ENCODE data around the gene CPNE1.

CPNE1 gene

GRCh38 chr20:35599776-35600120, 65.0 kb downstream of the CPNE1 start:
- DNase-seq (ENCODE audit: extremely low spot score): no peak
- CTCF ChIA-PET: no interaction called here
- POLR2A ChIA-PET: no interaction called here
- TF ChIP-seq, protein P1, sequence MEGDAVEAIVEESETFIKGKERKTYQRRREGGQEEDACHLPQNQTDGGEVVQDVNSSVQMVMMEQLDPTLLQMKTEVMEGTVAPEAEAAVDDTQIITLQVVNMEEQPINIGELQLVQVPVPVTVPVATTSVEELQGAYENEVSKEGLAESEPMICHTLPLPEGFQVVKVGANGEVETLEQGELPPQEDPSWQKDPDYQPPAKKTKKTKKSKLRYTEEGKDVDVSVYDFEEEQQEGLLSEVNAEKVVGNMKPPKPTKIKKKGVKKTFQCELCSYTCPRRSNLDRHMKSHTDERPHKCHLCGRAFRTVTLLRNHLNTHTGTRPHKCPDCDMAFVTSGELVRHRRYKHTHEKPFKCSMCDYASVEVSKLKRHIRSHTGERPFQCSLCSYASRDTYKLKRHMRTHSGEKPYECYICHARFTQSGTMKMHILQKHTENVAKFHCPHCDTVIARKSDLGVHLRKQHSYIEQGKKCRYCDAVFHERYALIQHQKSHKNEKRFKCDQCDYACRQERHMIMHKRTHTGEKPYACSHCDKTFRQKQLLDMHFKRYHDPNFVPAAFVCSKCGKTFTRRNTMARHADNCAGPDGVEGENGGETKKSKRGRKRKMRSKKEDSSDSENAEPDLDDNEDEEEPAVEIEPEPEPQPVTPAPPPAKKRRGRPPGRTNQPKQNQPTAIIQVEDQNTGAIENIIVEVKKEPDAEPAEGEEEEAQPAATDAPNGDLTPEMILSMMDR (IDR thresholded peaks at IDR 0.05; ENCODE audit: control extremely low read depth, extremely low read depth, low read depth, missing control alignments): no peak

GRCh38 chr20:35598899-35599775, 65.6 kb downstream of the CPNE1 start:
- POLR2A ChIA-PET: interaction anchor here (0.6 kb wide), 1 partner anchor 46 kb away, joined by 3 read pairs; no protein-coding TSS in a partner anchor

GRCh38 chr20:35598476-35598875, 66.2 kb downstream of the CPNE1 start:
- DNase-seq (ENCODE audit: extremely low spot score): no peak
- ChIA-PET POLR2A (no interaction called here), CTCF (interaction anchor here (1.2 kb wide), 1 partner anchor 11 kb away, joined by 3 read pairs; no protein-coding TSS in a partner anchor)
- TF ChIP-seq, protein P1 (IDR thresholded peaks at IDR 0.05; ENCODE audit: control extremely low read depth, extremely low read depth, low read depth, missing control alignments): no peak

More at GRCh38 chr20:35598899-35599775, 65.6 kb downstream of the CPNE1 start:
- CTCF ChIA-PET: interaction anchor here (1.2 kb wide), 1 partner anchor 12 kb away, joined by 3 read pairs; no protein-coding TSS in a partner anchor
- DNase-seq (ENCODE audit: extremely low spot score): no peak
- TF ChIP-seq, protein P1 (IDR thresholded peaks at IDR 0.05; ENCODE audit: control extremely low read depth, extremely low read depth, low read depth, missing control alignments): no peak

DNA sequence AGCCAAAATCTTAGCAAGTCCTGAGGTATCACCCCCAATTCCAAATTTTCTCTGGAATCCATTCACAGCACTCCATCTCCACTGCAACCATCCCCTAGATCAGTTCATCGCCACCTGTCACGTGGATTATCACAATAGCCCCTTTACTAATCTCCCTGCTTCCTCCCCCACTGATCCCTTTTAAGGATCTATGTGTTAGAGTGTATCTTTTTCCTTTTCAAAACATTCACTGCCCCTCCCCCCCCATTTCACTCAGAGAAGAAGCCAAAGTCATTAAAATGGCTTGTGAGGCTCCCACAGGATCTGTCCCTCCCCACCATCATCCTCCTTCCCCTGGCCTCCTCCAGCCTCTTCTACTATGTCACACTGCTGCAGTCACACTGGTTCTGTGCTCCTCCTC, 67.5 kb downstream of the CPNE1 start:
- POLR2A ChIA-PET: no interaction called here
- DNase-seq (ENCODE audit: extremely low spot score): no peak
- CTCF ChIA-PET: no interaction called here
- TF ChIP-seq, protein P1 (IDR thresholded peaks at IDR 0.05; ENCODE audit: control extremely low read depth, extremely low read depth, low read depth, missing control alignments): no peak

- CTCF ChIA-PET: interaction anchor here (2.5 kb wide), 1 partner anchor 9 kb away, joined by 15 read pairs; no protein-coding TSS in a partner anchor
- no peak for DNase-seq (ENCODE audit: extremely low spot score)
- TF ChIP-seq, protein P1 (IDR thresholded peaks at IDR 0.05; ENCODE audit: control extremely low read depth, extremely low read depth, low read depth, missing control alignments): no peak
- POLR2A ChIA-PET: no interaction called here
These were observed 68.8 kb downstream of the CPNE1 start for GRCh38 chr20:35595901-35596300.

GRCh38 chr20:35595456-35595855, 69.2 kb downstream of the CPNE1 start:
- POLR2A ChIA-PET: no interaction called here
- no peak for DNase-seq (ENCODE audit: extremely low spot score)
- CTCF ChIA-PET: interaction anchor here (2.5 kb wide), 1 partner anchor 10 kb away, joined by 15 read pairs; no protein-coding TSS in a partner anchor
- TF ChIP-seq, protein P1 (IDR thresholded peaks at IDR 0.05; ENCODE audit: control extremely low read depth, extremely low read depth, low read depth, missing control alignments): no peak

Measured in GM10248 (cell line).